Esophagus muscularis mucosa (tissue), 3 donors: Measurements from ENCODE around the gene PEX11G.

Experiments
- CTCF ChIP-seq, 3 experiments: fragments of 200-600 bp in 2 of 3; fragments of 450-650 bp in 1 of 3; sonication (generic) in 2 of 3; IDR thresholded peaks; one replicate each; pipeline ENCODE4 v1.5.1; 2017 to 2019; ENCODE audit warnings: antibody characterized with exemption in 3 of 3, mild to moderate bottlenecking in 2 of 3, moderate library complexity in 1 of 3
- POLR2A ChIP-seq: fragments of 450-650 bp; IDR thresholded peaks from one replicate; pipeline ENCODE4 v1.6.1; 2017; ENCODE audit warnings: antibody characterized with exemption, moderate library complexity, mild to moderate bottlenecking, low read depth

- TF ChIP-seq CTCF (IDR thresholded peaks at IDR 0.05), result no peak
- TF ChIP-seq POLR2A, result no peak
These were observed 44.5 kb upstream of the PEX11G start for GRCh38 chr19:7533281-7533885.
